ENCODE measurements around the gene UBALD1.

The UBALD1 gene

GRCh38 chr16:4617880-4618279, 3.2 kb upstream of the UBALD1 start:
- no peak overlapping the region for H3K4me3 ChIP-seq (ENCODE audit: control insufficient read depth, low read depth, low read length)
- DNase-seq (ENCODE audit: low read depth), result no peak
- TF ChIP-seq, protein P1, sequence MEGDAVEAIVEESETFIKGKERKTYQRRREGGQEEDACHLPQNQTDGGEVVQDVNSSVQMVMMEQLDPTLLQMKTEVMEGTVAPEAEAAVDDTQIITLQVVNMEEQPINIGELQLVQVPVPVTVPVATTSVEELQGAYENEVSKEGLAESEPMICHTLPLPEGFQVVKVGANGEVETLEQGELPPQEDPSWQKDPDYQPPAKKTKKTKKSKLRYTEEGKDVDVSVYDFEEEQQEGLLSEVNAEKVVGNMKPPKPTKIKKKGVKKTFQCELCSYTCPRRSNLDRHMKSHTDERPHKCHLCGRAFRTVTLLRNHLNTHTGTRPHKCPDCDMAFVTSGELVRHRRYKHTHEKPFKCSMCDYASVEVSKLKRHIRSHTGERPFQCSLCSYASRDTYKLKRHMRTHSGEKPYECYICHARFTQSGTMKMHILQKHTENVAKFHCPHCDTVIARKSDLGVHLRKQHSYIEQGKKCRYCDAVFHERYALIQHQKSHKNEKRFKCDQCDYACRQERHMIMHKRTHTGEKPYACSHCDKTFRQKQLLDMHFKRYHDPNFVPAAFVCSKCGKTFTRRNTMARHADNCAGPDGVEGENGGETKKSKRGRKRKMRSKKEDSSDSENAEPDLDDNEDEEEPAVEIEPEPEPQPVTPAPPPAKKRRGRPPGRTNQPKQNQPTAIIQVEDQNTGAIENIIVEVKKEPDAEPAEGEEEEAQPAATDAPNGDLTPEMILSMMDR (conservative IDR thresholded peaks at IDR 0.05; ENCODE audit: control insufficient read depth, insufficient read depth, low read depth, low read length), result no peak

DNA sequence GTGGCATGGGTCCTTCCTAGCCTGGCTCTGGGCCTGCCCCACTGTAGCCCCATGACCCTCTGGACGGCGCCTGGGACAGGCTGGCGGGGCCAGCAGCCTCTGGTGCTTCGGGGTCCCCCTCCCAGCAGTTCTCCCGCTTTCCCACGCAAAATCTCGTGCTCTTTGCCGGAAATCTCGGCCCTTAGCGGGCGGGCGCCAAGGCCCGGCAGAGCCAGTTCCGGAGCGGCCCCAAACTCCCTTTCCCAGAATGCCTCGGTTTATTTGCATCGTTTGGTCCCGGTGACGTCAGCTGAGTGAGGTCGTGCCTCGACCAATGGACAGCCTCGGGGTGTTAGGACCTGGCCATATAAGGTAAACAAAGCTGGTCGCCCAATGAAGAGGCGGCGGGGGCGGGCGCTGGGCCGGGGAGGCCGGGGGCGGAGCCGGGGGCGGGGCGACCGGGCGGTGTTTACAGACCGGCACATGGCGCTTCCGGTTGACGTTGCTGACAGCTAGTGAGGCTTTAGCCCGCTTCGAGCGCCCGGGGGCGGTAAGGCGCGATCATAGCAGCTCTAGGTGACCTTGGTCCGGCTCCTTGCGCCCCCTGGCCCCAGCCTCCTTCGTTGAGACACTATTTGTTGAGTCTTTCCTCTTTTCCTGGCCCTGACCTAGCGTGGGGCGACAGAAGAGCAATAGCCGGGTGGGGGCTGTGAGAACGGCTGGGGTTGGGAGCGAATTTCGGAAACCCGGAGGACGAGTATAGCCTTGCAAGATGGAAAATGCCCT, 1.5 kb upstream of the UBALD1 start:
- peak overlapping the region; percentile 47 for H3K4me3 ChIP-seq (ENCODE audit: control insufficient read depth, low read depth, low read length)
- TF ChIP-seq, protein P1 (conservative IDR thresholded peaks at IDR 0.05; ENCODE audit: control insufficient read depth, insufficient read depth, low read depth, low read length), result peak; percentile 19
- peak; percentile 100 for DNase-seq (ENCODE audit: low read depth)

DNA sequence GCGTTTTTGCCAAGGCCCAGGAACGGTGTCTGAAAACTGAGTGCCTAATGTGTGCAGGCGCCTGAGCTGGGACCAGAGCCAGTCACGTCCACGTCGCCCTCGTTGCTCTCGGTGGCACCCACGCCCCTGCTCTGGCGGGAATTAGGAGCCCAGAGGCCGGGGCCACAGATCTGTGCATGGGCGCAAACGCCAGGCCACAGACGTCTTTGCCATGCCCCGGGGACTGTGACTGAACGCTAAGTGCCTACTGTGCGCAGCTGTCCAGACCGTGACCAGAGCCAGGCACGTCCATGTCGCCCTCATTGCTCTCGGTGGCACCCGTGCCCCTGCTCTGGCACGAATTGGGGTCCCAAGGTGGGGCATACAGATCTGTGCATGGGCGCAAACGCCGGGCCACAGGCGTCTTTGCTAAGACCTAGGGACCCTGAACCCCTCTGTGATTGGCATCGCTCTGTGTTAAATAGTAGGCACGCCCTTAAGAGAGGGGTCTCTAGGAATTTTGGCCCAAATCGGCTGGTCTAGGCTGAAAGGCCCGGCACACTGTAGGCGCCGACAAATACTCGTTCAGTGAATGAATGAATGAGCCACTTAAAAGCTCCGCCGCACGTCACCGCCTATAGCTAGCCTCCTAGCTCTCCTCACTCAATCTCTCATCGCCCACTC, 827 bp upstream of the UBALD1 start:
- TF ChIP-seq, protein P1 (conservative IDR thresholded peaks at IDR 0.05; ENCODE audit: control insufficient read depth, insufficient read depth, low read depth, low read length), result no peak
- peak overlapping the region; percentile 49 for H3K4me3 ChIP-seq (ENCODE audit: control insufficient read depth, low read depth, low read length)
- DNase-seq (ENCODE audit: low read depth), result no peak

- TF ChIP-seq, protein P1 (conservative IDR thresholded peaks at IDR 0.05; ENCODE audit: control insufficient read depth, insufficient read depth, low read depth, low read length), result no peak
- peak; percentile 35 for DNase-seq (ENCODE audit: low read depth)
- H3K4me3 ChIP-seq (ENCODE audit: control insufficient read depth, low read depth, low read length), result peak overlapping the region; percentile 66
Observed at GRCh38 chr16:4613636-4614570, 785 bp downstream of the UBALD1 start.

DNA sequence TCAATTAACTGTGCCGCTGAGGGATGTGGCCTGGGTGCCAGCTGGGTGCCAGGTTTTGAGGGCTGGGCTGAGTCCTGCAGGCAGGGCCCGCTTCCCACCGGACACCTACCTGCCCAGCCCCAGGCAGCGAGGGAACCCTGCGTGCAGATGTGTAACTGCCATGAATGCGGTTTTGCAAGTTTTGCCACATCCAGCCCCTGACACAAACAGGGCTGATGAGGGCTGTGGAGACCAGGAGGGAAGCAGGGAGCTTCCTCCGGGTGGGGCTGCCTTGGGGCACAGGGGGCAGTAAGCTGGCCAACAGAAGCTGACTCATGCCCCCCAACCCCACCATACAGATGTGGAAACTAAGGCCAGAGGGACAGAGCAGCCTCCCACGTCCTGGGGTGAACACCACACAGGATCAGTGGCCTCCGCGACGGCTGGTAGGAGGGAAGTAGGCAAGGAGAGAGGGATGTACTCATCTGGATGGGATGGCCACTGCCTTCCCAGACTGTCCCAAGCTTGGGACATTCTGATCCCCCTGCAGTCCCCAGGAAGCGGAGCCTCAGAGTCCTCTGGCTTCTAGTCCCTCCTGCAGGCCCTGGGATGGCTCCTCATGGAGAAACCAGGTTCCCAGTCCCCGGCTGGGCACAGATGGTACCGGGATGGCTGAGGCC, 1.6 kb downstream of the UBALD1 start:
- TF ChIP-seq, protein P1 (conservative IDR thresholded peaks at IDR 0.05; ENCODE audit: control insufficient read depth, insufficient read depth, low read depth, low read length), result no peak
- DNase-seq (ENCODE audit: low read depth), result no peak
- peak overlapping the region; percentile 66 for H3K4me3 ChIP-seq (ENCODE audit: control insufficient read depth, low read depth, low read length)

DNA sequence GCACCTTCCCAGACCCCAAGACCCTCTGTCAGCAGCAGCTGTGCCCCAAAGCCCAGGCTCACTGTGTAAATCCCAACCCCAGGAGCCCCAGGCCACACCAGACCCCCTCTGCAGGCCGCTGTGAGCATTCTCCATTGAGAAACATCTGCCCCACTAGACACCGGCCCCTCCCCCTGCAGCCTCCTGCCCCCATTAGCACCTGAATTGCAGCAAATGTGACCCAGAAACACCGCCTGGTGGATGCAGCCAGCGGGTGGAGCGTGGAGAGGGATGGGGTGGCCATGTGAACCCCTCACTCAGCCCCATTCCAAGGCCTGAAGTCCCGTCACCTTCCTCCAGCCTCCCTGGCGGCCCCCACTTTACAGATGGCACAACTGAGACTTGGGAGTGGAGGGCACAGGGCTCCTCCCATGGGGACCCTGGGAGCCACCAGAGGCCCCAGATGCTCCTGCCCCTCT, 2.2 kb downstream of the UBALD1 start:
- TF ChIP-seq, protein P1 (conservative IDR thresholded peaks at IDR 0.05; ENCODE audit: control insufficient read depth, insufficient read depth, low read depth, low read length), result no peak
- H3K4me3 ChIP-seq (ENCODE audit: control insufficient read depth, low read depth, low read length), result no peak overlapping the region
- DNase-seq (ENCODE audit: low read depth), result no peak
